HG03565 (cell line): Measurements from ENCODE around the gene ITPR3.

Source experiments
- ATAC-seq: cut with Tn5 transposase; IDR thresholded peaks from one replicate; pipeline ENCODE4 v1.9.1; 2021; ENCODE audit warnings: mild to moderate bottlenecking, moderate library complexity; ENCODE audit not compliant: unreplicated experiment

ITPR3 gene

DNA sequence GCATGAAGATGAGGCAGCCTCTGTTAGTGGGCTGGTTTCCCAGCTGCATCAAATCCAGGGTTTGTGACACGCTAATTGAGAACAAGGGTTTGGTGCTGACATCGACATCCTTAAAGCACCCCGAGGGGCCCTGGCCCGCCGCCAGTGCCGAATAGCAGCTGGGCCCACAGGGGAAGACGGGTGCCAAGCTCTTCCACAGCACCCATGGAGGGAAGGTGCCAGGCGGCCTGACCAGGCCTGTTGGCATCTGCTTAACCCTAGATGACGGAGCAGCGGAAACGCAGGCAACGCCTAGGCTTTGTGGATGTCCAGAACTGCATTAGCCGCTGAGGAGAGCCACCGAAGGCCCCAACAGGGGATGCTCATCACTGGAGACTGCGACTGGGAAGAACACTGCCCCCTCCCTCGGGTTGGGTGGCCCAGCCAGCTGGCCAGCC lies 74.3 kb downstream of the ITPR3 start:
- no peak for ATAC-seq

DNA sequence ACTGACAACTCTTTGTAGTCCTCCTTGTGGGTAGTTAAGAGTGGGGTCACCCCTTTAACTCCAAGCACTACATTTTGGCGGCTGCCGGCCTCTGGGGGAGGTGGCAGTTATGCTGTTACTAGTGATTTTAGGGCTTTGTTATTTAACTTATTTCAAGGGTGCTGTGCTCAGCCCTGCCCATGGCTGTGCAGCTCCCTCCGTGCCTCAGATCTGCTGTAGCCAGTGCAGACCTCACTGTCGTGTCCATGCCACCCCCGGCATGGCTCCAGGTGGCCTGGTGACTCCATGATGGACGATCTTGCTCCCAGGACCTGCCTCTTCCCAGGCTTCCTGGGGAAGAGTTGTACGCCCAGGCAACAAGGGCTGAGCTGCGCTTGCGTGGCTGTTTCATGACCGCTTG lies 75.0 kb downstream of the ITPR3 start:
- ATAC-seq, result no peak

DNA sequence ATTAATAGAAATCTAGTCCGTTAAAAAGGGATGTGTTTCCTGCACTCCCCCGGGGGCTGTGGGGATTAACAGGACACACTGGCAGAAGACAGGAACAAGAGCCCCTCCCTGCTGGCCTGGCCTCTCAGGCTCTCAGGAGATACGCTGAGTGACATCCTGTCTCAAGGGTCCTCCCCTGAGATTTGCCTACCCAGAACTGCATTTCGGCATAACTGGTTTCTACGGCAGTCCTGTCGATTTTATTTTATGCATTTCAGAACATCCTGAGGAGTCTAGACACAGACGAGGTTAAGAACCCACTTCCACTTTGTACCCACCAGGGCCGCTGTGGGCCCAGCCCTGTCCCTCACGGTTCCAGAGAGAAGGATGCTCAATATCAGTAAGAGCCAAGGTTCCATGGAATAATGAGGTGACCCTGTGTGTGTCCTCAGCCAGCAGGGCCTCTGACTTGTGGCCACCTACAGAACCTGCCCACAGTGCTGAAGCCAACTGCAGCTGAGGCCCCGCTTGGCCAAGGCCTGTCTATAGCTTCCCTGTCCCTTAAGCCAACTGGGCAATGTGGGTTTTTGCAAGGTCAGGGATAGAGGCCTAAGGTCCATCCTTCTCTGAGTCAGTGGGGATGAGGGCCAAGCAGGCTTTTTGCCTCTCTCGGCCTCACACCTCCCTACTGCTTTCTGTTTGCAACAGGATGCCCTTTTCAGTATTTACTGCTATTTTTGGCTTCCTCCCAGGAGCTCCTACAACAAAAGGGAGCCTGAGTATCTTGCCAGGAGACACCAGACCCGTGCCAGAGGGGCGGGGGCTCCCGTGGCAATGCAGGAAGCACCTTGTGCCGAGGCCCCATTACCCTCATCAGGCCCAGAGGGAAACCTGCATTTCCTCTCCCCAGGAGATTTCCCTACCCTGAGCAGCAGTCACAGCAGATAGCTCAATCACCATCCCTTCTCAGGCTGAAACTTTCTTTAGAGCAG lies 75.7 kb downstream of the ITPR3 start:
- ATAC-seq, result no peak

DNA sequence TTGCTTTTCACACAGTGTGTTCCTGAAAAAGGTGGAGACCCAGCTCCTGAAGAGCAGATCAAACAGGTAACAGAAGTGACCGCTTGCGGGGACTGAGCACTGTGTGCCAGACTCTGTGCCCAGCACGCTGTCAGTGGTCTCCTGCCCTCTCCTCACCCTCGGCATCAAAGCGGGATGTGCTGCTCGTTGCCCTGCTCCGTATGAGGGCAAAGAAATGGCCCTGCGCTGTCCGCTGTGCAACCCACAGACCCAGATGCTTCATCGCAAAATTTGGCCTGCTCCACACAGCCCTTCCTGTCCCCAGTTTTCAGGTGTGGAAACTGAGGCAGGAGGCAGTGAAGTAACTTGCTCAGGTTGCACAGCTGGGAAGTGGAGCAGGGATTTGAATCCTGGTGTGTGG lies 76.7 kb downstream of the ITPR3 start:
- ATAC-seq, result no peak

DNA sequence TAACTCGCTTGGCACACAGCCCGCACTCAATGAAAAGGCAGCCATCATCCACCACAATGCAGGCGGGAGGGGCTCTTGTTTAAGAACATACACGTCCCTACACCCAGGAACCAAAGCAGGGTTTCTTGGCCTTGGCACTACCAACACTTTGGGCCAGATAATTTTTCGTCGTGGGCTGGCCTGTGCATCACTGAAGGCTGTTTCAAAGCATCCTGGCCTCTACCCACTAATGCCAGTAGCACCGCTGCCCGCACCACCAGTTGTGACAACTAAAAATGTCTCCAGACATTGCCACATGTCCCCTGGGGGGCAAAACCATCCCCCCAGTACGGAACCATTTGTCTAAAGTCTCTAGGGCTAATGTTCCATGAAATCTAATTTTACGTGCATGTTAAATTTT lies 77.4 kb downstream of the ITPR3 start:
- no peak for ATAC-seq

DNA sequence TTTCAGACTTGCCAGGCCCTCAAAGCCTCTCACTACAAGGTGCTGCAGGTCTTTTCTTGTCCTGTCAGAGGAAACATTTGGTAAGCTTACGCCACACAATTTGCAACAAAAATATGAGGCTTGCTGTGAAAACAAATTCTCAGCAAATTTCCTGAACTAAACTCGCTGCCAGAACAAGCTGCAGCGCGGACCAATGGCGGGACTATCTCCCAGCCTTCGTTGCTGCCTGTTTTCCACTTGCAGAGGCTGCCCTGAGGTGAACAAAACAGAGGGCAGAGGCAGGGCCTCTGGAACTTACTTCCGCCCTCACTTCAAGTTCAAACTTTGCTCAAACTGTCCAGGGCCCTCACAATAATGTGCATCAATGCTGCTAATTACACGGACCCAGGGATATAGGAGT lies 78.0 kb downstream of the ITPR3 start:
- ATAC-seq, result no peak

DNA sequence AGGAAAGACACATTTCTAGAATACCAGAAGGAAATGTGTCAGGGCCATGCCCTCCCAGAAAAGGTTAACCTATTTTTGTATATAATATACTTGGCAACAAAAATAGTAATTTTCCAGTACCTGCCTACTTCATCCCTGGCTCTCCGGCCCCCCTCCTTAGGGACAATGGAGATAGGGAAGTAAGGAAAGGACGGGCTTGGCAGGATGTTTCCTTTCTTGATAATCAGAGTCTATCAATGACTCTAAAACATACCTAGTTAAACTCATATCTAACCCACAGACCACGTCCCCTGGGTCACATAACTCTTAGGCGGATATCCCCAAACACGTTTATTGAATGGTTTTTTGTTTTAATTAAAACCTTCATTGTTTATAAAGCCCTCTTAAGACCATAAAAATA lies 78.6 kb downstream of the ITPR3 start:
- ATAC-seq, result no peak

DNA sequence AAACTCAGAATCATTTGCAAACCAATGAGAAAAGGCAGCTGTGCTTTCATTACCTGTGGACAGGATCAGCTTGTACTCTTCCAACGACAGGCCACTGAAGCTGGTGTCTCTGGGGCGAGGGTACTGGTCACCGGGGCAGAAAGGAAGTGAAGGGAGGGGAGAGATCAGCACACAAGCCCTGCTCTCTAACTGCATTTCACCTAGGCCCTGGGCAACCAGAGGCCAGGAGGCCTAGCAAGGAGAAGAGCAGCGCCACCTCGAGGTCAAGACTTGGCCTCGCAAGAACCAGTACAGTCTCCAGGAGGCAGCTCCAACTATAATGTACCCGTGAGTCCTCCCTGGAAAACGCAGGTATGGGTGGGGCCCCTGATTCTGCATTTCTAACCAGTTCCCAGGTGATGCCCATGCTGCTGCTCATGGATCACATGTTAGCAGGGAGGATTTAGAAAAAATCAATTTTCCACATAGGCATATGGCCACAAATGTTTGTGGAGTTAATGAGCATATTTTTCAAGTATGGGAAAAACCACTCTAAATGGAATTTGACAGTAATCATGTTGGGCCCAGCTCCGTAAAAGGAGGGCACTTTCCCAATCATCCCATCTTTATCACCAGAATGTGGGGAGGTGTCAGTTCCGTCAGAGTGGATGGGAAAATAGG lies 79.4 kb downstream of the ITPR3 start:
- ATAC-seq, result no peak

DNA sequence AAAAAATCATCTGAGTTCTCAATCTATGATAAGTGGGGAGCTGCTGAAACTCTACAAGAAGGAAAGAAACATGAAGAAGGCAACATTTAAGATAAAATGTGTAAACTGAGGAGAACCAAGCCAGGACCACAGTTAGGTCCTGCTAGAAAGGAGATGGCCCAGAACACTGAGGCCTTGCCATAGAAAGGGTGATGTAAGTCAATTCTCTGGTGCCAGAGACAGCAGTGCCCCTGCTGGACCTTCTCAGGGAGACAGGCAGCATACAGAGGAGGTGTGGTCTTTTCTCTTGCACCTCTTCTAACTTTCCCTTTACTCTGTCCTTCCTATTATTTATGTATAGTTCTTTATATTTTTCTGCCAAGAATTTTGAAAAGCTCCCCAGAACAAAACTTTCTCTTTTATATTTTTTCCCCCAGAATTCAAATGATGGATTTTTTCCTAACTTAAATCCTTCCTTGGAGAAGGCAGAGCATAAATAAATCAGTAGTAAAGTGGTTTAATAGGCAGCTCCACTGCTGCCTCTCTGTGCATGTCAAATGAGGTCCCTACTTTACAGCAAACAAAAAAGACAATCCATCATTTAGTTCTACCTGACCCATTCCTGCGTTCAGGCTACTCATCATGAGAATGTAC lies 81.3 kb downstream of the ITPR3 start:
- no peak for ATAC-seq

DNA sequence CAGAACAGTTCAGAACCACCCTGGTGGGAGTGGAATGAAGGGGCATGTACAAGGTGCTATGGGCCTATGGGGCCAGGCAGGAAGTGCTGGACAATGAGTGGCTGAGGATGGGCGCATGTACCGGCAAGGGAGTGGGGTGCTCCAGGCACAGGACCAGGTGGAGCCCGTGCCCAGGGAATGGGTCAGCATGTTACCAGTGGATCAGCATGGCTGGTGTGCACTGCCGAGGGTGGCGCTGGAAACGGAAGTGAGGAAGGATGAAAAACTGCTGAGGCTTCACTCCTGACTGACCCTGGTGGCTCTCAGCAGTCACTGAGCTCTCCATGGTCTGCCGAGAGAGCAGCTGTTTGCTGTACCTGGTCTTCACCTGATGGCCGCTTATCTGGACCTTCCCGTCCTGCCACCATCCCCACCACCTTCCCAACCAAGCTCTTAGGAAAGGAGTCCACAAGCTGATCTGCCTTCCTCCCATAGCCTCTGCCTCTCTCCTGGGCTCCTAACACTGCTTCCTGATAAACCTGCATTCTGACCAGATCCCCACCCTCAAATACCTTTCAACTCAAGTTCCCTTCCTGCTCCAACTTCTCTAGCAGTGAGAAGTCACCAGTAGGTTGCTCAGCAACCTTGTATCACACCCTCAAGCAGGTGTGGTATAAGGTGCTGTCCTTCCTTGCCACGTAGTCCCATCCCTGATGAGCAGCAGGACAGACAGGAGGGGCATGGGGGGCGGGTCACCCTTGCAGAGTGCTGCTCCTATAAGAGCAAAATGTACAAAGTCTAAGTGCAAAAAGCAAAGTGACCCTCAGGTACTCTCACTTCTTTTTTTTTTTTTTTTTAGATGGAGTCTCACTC lies 83.3 kb downstream of the ITPR3 start:
- ATAC-seq, result no peak

DNA sequence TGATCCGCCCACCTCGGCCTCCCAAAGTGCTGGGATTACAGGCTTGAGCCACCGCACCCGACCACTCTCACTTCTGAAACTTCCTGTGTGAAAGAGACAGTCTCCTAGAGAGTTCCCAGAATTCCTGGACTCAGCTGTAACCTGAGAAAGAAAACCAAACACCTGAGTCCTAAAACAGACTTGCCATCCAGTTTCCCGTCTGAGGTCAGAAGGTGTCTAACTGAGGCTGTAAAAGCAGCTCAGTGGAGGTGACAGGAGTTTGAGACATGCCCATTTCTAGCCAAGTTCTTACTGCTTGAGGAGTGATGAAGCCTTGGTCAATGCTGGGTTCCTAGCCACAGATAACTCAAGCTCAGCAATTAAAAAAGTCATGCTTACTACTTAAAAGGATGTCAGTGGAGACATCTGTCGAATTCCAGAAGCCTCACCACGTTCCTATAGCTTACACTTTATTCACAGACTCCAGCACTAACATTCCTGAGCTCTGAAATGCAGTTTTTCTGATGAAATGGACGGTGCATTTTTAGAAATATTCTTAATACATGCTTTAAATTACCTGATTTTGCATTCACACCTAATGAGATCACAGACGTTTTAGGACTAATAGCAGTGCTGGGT lies 84.3 kb downstream of the ITPR3 start:
- ATAC-seq, result no peak

DNA sequence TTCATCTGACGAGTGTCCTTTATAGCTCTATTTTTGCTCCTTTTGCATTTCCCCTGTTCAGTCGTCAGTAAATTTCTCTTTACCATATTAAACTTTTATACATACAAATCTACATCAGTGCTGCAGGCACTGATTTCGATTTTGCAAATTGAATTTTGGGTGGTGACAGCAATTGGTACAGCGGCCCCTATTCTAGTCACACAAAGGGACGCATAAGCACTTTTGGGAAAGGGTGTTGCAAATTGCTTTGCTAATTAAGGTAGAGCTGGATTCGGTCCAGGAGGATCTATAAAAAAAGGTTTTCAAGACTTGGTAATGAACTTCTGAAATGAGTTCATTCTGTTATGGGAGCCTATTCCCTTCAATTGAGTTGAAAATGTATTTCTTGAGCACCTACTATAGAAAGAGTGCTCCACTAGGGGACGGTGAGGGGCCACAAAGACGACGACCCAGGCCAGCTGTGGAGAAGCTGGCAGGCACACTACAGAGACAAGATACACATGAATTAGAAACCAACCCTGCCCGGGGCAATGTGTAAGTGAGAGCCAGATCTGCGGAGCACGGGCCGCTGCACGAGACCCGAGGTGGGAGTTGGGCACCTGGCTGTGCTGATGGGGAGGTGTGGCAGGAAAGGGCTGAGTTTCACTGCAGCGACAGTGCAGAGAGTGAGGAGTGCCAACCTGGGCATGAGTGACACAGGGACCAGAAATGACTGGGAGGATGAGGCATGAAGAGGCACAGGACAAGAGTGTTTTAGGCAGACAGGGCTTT lies 85.0 kb downstream of the ITPR3 start:
- no peak for ATAC-seq

DNA sequence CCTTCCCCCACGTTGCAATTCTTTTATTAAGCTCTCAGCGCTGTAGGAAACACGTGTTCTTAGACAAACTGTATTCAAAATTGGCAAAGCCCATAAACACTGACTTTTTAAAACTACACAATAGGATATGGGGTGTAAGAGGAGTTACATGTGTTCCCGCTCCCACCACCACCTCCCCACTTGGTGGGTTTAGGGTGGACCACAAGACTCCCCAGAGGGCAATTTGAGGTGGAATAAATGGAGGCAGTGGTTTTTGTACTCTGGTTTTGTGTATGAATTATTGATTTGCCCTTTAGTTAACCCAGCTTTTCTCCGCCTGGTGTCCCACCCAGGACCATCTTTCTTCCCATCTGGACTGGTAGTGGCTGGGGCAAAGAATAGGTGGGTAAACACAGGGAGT lies 86.6 kb downstream of the ITPR3 start:
- ATAC-seq, result no peak

DNA sequence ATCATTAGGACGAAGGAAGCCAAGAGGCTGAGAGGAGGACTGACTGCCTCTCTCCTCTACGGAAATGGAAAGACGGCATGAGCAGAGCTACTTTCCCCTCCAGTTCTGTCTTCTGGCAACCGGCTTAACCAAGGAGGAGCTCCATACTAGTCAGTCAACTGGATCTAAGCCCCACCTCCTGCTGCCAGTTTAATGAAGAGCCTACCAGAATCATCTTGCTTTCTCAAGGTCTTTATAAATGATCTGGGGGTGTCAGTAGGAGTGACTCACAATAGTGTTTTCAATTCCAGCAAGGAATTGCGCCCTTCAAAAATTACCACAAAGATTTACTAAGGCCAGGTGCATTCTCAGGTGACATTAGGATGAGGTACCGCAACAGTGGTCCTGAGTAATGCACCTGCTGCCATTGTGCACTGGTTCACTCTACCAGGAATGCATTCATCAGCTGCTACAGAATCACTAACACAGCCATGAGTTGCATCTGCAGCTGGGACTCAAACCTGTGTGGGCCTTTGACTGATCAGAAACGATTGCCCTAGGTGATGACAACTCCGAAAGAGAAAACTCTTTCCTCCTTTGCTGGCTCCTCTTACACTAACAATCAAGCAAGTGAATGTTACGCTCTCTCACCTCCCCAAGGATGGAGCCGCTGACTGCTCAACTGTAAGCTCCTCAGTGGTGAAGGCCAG lies 87.5 kb downstream of the ITPR3 start:
- no peak for ATAC-seq

DNA sequence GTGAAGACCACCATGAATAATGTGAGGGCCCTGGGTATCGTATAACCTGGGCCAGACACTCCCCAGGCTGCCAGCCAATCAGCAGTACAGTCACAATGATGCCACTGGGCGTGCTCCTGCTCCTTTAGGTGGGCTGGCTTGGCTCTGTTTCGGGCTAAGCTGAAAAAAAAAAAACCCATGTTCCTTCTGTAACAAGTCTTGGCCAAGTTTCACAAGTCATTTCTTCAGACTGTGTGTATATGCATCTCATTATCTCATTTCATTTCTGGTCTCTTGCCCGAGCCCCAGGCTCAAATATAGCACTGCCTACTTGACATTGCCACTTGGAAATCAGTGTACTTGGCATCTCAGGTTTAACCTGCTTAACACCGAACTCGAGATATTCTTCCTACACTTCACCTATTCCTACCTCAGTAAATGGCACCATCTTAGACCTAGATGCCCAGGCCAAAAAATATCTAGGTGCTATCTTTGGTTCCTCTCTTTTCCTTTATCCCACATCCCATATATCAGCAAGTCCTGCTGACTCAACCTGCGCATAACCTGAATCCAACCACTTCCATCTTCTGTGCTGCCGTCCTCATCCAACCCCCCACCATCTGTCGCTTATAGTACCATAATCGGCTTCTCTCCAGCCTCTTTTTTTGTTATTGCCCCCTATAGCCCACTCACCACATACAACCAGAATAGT lies 88.6 kb downstream of the ITPR3 start:
- no peak for ATAC-seq

DNA sequence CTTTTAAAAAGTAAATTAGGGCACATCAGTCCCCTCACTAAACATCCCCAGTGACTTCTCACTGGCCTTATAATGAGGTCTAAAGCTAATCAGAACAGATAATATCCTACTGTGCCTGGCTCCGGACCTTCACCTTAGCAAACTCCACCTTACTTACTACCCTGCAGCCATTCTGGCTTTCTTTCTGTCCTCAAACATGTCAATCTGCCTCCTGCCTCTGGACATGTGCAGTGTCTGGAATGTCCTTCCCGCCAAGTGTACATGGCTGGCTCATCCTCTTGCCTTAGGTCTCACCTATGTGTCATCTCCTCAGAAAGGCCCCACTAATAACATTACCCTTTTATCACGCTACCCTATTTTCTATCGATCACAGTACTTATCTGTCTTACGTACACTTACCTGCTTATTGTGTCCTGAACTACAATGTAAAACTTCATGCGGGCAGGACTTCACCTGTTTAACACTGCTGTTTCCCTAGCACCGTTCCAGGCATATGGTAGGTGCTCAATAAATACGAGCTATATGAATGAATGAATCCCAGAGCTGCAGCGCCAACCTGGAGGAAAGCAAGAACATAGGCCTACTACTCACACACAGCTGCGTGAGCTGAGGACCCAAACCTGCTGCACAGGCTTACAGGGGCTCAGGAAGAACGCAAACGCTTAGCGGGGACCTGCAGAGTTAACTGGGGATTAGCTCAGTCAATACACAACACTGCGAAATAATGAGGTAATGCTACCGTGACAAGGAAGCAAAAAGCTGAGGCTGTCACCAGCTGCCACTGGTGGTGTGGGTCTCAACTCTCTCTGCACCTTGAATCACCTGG lies 89.4 kb downstream of the ITPR3 start:
- no peak for ATAC-seq
